K562 (cell line): ENCODE data around the gene SERTAD1. TPM values are rescaled to one million over a fixed set of nuclear protein-coding genes. Genes with fewer than 3 reads are reported as not detected.

Experiments used
- CHD4 ChIP-seq: fragments of 200-600 bp; sonication (generic); IDR thresholded peaks from 3 replicates; pipeline ENCODE4 v1.6.1; 2012; ENCODE audit warnings: low read depth, mild to moderate bottlenecking, mixed read lengths, low read length, inconsistent platforms; ENCODE audit not compliant: insufficient read depth, insufficient replicate concordance, poor library complexity, severe bottlenecking
- ETV5 ChIP-seq: sonication (generic); formaldehyde crosslinking; IDR thresholded peaks from 2 replicates; pipeline ENCODE4 v1.4.0; 2020; ENCODE audit warnings: low read depth, mild to moderate bottlenecking, missing genetic modification reagents
- FOXK2 ChIP-seq, 2 experiments: fragments of 450-650 bp; IDR thresholded peaks in 1 of 2; conservative IDR thresholded peaks in 1 of 2; 2 replicates each; pipeline ENCODE4 v1.6.1; 2016; ENCODE audit warnings: low read depth in 2 of 2, mild to moderate bottlenecking in 1 of 2
- HDAC8 ChIP-seq: fragments of 450-650 bp; IDR thresholded peaks from 2 replicates; pipeline ENCODE4 v1.6.1; 2016; ENCODE audit warnings: mild to moderate bottlenecking, missing genetic modification characterization, moderate library complexity, missing compliant biosample characterization
- HDGF ChIP-seq: fragments of 450-650 bp; IDR thresholded peaks from 2 replicates; pipeline ENCODE4 v1.6.1; 2016
- MTF1 ChIP-seq: fragments of 250-450 bp; sonication (Bioruptor Pico); IDR thresholded peaks from 2 replicates; pipeline ENCODE4 v1.9.0; 2021; ENCODE audit warnings: moderate library complexity, mild to moderate bottlenecking, inconsistent platforms, borderline replicate concordance
- NCOA4 ChIP-seq: fragments of 450-650 bp; IDR thresholded peaks from 2 replicates; pipeline ENCODE4 v1.6.1; 2018; ENCODE audit warnings: mild to moderate bottlenecking; ENCODE audit not compliant: partially characterized antibody
- RBM17 ChIP-seq: fragments of 200-400 bp; formaldehyde crosslinking; IDR thresholded peaks from 2 replicates; pipeline ENCODE4 v1.6.1; 2017; ENCODE audit warnings: low read depth, mild to moderate bottlenecking, low read length, borderline replicate concordance
- SAFB2 ChIP-seq: fragments of 200-400 bp; formaldehyde crosslinking; IDR thresholded peaks from 2 replicates; pipeline ENCODE4 v1.6.1; 2018; ENCODE audit warnings: borderline replicate concordance, low read length, low read depth, moderate library complexity; ENCODE audit not compliant: severe bottlenecking
- SMARCE1 ChIP-seq: fragments of 450-650 bp; IDR thresholded peaks from 2 replicates; pipeline ENCODE4 v1.7.1; 2016; ENCODE audit warnings: mild to moderate bottlenecking
- SMC3 ChIP-seq: conservative IDR thresholded peaks from 2 replicates; pipeline ENCODE4 v1.6.1; 2011; ENCODE audit warnings: low read depth, low read length, improper control_type of control experiment; ENCODE audit not compliant: insufficient read depth
- THRAP3 ChIP-seq: fragments of 450-650 bp; IDR thresholded peaks from 2 replicates; pipeline ENCODE4 v1.6.1; 2016; ENCODE audit warnings: mild to moderate bottlenecking, inconsistent platforms, borderline replicate concordance
- XRCC4 ChIP-seq: IDR thresholded peaks from one replicate; pipeline ENCODE4 v1.6.1; 2011; ENCODE audit not compliant: insufficient read depth, insufficient read length; ENCODE audit errors: extremely low read depth
- ZEB2 ChIP-seq: fragments of 450-650 bp; IDR thresholded peaks from 2 replicates; pipeline ENCODE4 v1.6.1; 2016
- ZFP36 ChIP-seq: fragments of 150-350 bp; IDR thresholded peaks from 2 replicates; pipeline ENCODE4 v1.6.1; 2018; ENCODE audit warnings: low read length, low read depth; ENCODE audit not compliant: partially characterized antibody
- ZKSCAN3 ChIP-seq: fragments of 250-450 bp; sonication (Bioruptor Pico); IDR thresholded peaks from 2 replicates; pipeline ENCODE4 v1.4.0; 2020
- ZNF165 ChIP-seq: fragments of 250-450 bp; sonication (Bioruptor Pico); IDR thresholded peaks from 2 replicates; pipeline ENCODE4 v1.4.0; 2020; ENCODE audit warnings: borderline replicate concordance
- ZNF232 ChIP-seq: sonication (generic); formaldehyde crosslinking; IDR thresholded peaks from 2 replicates; pipeline ENCODE4 v1.8.0; 2022; ENCODE audit warnings: mild to moderate bottlenecking, missing genetic modification reagents
- ZNF444 ChIP-seq: fragments of 250-450 bp; sonication (Bioruptor Pico); IDR thresholded peaks from 2 replicates; pipeline ENCODE4 v1.4.0; 2020; ENCODE audit warnings: mild to moderate bottlenecking, moderate library complexity
- ZNF551 ChIP-seq: fragments of 250-450 bp; sonication (Bioruptor Pico); IDR thresholded peaks from 2 replicates; pipeline ENCODE4 v1.5.0; 2021; ENCODE audit warnings: mild to moderate bottlenecking, moderate library complexity
- polyA plus RNA-seq, 8 experiments: library from polyadenylated mRNA; depleted of rRNA in 4 of 8; stranded (reverse) in 5 of 8; unstranded in 3 of 8; fragments of >200 nt; fragmentation: Nextera tagmentation in 2 of 8; fragmentation: Illumina TruSeq in 1 of 8; extraction: Ambion mirVana in 2 of 8; extraction: Trizol in 1 of 8; gene quantifications; 2 replicates each; pipeline versions ENCODE4 v1.2.1 to v1.2.3, GENCODE V29; 2011 to 2014; ENCODE audit warnings: inconsistent platforms in 1 of 8, missing spikeins in 1 of 8
- total RNA-seq, 7 experiments: library from RNA; depleted of rRNA in 6 of 7; stranded (reverse); fragments of >200 nt in 6 of 7; fragmentation: Illumina TruSeq in 2 of 7; extraction: Trizol in 2 of 7; gene quantifications; 2 replicates each; pipeline versions ENCODE4 v1.2.1 to v1.2.3, GENCODE V29; 2011 to 2021; ENCODE audit warnings: low replicate concordance in 1 of 7
- TF ChIP-seq, protein P1 (sequence below): fragments of 450-650 bp; IDR thresholded peaks from 2 replicates; pipeline ENCODE4 v1.6.1; 2016; ENCODE audit warnings: low read depth
- TF ChIP-seq, protein P2 (sequence below): sonication (generic); formaldehyde crosslinking; IDR thresholded peaks from 2 replicates; pipeline ENCODE4 v1.8.0; 2022; ENCODE audit warnings: mild to moderate bottlenecking, missing genetic modification reagents

SERTAD1 gene
- total and polyA plus RNA-seq, 9 of the 15 experiments (the other 6 are each of a cell fraction or from before 2014, with no cell fraction given): 0.15 to 8.7 (median 4.9) TPM

GRCh38 chr19:40415768-40416167 is 10.0 kb downstream of the SERTAD1 start (continued):
- TF ChIP-seq RBM17 (no peak), ZKSCAN3 (no peak), ZNF551 (no peak), ZNF232 (no peak), NCOA4 (no peak), MTF1 (no peak), SMC3 (no peak), ZNF165 (CRISPR knock-in tag) (no peak), CHD4 (peak; percentile 89), SAFB2 (no peak), THRAP3 (peak; percentile 31; the same call in 1 of the 2 replicates), ZFP36 (peak; percentile 100), SMARCE1 (no peak), HDAC8 (no peak), HDGF (peak; percentile 54; the same call in 1 of the 2 replicates), ZEB2 (no peak), FOXK2 (conservative IDR thresholded peaks at IDR 0.05 in 1 of 2, IDR thresholded peaks at IDR 0.05 in 1 of 2; ENCODE audit: low read depth in 2 of 2) (no peak), XRCC4 (no peak), ETV5 (CRISPR knock-in tag) (no peak), ZNF444 (CRISPR knock-in tag) (no peak)
- TF ChIP-seq, protein P1, sequence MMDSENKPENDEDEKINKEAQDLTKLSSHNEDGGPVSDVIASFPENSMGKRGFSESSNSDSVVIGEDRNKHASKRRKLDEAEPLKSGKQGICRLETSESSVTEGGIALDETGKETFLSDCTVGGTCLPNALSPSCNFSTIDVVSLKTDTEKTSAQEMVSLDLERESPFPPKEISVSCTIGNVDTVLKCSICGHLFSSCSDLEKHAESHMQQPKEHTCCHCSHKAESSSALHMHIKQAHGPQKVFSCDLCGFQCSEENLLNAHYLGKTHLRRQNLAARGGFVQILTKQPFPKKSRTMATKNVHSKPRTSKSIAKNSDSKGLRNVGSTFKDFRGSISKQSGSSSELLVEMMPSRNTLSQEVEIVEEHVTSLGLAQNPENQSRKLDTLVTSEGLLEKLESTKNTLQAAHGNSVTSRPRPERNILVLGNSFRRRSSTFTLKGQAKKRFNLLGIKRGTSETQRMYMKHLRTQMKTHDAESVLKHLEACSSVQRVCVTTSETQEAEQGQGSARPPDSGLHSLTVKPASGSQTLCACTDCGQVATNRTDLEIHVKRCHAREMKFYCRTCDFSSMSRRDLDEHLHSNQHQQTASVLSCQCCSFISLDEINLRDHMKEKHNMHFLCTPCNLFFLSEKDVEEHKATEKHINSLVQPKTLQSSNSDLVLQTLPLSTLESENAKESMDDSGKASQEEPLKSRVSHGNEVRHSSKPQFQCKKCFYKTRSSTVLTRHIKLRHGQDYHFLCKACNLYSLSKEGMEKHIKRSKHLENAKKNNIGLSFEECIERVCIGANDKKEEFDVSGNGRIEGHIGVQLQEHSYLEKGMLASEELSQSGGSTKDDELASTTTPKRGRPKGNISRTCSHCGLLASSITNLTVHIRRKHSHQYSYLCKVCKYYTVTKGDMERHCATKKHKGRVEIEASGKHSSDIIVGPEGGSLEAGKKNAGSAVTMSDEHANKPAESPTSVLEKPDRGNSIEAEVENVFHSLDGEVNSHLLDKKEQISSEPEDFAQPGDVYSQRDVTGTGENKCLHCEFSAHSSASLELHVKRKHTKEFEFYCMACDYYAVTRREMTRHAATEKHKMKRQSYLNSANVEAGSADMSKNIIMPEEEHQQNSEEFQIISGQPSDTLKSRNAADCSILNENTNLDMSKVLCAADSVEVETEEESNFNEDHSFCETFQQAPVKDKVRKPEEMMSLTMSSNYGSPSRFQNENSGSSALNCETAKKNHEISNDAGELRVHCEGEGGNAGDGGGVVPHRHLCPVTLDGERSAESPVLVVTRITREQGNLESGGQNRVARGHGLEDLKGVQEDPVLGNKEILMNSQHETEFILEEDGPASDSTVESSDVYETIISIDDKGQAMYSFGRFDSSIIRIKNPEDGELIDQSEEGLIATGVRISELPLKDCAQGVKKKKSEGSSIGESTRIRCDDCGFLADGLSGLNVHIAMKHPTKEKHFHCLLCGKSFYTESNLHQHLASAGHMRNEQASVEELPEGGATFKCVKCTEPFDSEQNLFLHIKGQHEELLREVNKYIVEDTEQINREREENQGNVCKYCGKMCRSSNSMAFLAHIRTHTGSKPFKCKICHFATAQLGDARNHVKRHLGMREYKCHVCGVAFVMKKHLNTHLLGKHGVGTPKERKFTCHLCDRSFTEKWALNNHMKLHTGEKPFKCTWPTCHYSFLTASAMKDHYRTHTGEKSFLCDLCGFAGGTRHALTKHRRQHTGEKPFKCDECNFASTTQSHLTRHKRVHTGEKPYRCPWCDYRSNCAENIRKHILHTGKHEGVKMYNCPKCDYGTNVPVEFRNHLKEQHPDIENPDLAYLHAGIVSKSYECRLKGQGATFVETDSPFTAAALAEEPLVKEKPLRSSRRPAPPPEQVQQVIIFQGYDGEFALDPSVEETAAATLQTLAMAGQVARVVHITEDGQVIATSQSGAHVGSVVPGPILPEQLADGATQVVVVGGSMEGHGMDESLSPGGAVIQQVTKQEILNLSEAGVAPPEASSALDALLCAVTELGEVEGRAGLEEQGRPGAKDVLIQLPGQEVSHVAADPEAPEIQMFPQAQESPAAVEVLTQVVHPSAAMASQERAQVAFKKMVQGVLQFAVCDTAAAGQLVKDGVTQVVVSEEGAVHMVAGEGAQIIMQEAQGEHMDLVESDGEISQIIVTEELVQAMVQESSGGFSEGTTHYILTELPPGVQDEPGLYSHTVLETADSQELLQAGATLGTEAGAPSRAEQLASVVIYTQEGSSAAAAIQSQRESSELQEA: no peak
- TF ChIP-seq, protein P2, sequence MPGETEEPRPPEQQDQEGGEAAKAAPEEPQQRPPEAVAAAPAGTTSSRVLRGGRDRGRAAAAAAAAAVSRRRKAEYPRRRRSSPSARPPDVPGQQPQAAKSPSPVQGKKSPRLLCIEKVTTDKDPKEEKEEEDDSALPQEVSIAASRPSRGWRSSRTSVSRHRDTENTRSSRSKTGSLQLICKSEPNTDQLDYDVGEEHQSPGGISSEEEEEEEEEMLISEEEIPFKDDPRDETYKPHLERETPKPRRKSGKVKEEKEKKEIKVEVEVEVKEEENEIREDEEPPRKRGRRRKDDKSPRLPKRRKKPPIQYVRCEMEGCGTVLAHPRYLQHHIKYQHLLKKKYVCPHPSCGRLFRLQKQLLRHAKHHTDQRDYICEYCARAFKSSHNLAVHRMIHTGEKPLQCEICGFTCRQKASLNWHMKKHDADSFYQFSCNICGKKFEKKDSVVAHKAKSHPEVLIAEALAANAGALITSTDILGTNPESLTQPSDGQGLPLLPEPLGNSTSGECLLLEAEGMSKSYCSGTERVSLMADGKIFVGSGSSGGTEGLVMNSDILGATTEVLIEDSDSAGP (CRISPR knock-in tag): no peak
